GM21786 (cell line): ENCODE results near the gene IL13.
"Not testable (repeated sequence)": the region's sequence is repeated elsewhere in the genome, so short reads cannot be mapped to it uniquely, and the experiment has no call there.

Source experiments
- ATAC-seq: cut with Tn5 transposase; IDR thresholded peaks from one replicate; pipeline ENCODE4 v1.9.1; 2021; ENCODE audit not compliant: unreplicated experiment

Gene IL13

DNA sequence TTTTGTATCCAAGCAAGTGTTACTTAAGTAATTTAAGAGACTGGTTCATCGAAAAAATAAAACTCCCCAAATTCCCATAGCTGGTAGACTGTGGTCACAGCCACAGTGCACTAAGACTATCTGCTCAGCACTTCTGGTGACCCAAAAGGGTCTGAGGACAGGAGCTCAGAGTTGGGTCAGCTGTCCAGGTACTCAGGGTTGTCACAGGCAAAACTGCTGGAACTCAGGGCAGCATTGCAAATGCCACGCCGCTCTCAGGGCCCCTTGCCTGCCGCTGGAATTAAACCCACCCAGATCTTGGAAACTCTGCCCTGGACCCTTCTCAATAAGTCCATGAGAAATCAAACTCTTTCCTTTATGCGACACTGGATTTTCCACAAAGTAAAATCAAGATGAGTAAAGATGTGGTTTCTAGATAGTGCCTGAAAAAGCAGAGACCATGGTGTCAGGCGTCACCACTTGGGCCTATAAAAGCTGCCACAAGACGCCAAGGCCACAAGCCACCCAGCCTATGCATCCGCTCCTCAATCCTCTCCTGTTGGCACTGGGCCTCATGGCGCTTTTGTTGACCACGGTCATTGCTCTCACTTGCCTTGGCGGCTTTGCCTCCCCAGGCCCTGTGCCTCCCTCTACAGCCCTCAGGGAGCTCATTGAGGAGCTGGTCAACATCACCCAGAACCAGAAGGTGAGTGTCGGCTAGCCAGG lies at the start of gene IL13:
TSS of gene IL13 (plus strand) at position 498 of the 705 bp plus-strand sequence. CDS start at position 512, 14 bp downstream.
- no peak for ATAC-seq

DNA sequence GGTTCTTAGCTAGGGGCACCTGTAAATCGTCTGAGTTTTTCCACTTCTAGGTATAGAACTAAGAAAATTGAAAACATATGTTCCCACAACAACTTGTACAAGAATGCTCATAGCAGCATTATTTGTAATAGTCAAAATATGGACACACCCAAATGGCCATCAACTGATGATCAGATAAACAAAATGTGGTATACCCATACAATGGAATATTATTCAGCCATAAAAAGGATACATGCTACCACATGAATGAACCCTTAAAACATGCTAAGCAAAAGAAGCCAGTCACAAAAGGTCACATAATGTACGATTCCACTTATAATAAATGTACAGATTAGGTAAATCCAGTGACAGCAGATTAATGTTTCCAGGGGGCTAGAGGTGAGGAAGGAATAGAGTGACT lies 46.0 kb upstream of the IL13 start:
- ATAC-seq: no peak

DNA sequence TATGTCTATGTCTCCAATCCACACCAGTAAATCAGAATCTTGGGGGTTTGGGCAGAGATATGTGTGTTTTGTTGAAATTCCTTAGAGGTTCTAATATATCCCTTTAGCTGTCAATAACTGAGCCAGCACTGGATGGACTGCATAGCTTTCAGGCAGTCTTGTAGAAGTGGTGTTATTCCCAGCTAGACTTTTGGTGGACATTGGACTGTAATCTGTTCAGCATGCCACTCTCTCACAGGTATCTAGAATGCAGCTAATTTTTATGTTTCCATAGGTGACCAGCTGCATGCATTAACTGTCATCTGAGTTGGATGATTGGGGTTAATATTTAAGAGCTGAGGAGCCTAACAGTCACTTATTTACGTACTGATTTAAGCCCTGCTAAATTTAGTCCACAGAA lies 45.1 kb upstream of the IL13 start:
- no peak for ATAC-seq

DNA sequence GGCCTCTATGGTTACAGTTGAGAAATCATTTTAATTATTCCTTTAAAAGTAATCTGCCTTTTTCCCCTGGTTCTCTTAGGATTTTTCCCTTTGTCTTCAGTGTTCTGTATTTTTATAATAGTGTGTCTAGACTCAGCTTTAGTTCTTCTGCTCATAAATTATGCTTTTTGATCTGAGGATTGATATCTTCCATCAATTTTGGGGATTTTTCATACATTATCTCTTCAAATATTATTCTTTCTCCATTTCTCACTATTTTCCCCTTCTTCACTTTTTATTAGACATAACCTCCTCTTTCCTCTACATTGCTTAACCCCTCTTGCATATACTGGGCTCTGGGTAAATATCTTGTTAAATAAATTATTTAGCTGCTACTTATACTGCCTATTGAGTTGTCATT lies 36.3 kb upstream of the IL13 start:
- ATAC-seq: no peak

DNA sequence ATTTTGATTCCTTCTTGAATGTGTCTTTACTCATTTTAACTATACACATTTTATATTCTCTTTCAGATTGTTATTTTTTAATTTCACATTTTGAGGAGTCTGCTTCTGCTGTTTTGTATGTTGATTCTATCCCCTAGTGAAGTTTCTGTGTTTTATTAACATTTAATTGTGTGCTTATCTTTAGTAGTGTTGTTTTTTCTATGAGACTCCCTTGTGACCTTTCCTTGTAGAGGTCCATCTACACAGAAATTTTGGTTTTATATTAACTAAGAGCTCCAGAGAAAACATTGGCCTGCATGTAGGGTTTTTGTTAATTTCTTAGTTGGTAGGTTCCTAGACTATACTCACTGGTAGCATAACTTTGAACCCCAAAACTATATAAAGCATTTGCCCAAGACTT lies 35.4 kb upstream of the IL13 start:
- no peak for ATAC-seq

DNA sequence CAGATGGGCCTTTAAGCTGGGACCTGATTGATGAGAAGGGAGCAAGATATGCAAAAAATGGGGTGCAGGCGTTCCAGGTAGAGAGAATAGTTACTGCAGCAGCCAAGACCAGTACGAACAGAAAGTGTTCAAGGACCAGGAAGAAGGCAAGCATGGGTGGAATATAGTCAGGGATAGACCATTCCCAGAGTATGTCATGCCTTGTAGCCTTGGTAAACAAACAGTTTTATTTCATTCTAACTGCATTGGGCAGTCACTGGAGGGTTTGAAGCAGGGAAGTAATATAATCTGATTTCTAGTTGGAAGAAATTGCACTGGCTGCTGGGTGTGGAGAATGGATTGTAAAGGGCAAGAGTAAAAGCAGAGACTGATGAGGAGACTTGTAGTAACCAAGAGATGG lies 30.5 kb upstream of the IL13 start:
- ATAC-seq: no peak

DNA sequence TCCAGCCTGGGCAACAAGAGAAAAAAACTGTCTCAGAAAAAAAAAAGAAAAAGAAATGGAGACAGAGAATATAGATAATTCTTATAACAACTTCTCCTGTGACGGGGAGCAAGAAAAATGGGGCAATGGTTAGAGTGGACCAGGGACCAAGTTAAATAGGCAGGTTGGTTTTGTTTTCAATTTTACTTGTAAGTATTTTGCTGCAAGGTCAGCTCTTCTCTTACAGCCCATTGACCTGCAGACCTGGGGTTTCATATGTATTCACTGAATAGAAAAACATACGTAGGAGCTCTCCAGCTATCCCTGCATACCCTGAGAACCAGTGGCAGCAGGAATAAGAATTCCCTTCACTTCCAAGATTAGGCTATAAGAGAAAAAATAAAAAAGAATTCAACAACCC lies 29.2 kb upstream of the IL13 start:
- no peak for ATAC-seq

DNA sequence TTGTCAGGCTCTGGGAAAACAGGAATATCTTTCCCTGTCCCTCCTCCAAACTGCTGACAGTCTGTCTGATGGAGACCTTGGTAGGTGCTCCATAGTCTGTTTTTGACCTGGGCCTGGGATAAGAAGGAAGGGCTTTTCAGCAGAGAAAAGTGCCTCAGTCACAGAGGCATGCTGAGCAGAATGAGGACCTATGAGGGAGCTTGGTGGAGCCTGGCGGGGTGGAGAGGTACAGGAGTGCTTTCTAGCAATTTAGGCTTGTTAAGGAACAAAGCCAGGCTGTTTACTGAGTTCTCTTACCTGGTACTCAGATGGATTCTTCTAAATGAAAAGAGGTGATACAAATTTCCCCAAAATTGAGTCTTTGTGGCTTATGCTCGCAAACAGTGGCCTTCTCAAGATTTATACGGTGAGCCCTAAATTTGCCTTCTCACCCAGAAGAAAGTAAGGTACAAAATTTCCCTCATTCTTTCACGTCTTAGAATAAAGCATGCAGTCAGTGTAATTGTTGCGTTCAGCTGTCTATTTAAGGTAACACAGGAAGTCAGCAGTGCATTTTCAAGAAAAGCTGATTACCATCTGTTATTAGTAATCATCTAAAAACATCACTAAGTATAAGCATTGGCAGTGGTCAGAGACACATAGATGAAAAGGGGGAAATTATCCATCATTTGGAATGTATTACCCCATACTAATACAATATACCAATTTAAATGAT lies 28.6 kb upstream of the IL13 start:
- ATAC-seq: peak; percentile 83

DNA sequence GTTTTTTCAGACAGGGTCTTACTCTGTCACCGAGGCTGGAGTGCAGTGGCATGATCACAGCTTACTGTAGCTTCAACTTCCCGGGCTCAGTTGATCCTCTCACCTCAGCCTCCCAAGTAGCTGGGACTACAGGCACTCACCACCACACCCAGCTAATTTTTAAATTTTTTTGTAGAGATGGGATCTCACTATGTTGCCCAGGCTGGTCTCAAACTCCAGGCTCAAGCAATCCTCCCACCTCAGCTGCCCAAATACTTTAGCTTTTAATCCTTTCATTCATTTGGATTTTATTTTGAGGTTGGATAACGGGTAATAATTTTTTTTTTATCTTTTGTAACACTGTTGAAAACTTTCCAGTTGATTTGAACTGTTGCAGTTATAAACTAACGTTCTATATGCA lies 24.4 kb upstream of the IL13 start:
- ATAC-seq: not testable (repeated sequence)

DNA sequence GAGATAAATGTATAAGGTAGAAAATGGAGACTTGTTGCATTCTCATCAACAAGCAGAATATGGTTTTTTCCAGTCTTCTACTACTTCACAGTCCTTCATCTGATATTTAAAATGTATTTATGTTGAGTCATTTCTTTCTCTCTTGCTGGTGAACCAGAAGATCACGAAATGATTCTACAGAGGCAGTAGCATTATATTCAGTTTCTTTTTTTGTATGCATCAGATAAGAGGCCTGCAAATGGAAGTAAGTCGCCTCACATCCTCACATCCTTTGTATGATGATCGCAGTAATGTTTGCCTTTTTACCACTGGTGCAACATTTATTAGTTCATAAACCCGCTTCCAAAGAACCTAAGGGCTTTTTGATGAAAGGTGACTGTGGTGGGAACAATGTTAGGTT lies 22.1 kb upstream of the IL13 start:
- peak; percentile 32 for ATAC-seq

DNA sequence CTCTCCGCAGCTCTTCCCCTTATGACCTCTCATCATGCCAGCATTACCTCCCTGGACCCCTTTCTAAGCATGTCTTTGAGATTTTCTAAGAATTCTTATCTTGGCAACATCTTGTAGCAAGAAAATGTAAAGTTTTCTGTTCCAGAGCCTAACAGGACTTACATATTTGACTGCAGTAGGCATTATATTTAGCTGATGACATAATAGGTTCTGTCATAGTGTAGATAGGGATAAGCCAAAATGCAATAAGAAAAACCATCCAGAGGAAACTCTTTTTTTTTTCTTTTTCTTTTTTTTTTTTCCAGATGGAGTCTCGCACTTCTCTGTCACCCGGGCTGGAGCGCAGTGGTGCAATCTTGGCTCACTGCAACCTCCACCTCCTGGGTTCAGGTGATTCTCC lies 20.7 kb upstream of the IL13 start:
- ATAC-seq: no peak

DNA sequence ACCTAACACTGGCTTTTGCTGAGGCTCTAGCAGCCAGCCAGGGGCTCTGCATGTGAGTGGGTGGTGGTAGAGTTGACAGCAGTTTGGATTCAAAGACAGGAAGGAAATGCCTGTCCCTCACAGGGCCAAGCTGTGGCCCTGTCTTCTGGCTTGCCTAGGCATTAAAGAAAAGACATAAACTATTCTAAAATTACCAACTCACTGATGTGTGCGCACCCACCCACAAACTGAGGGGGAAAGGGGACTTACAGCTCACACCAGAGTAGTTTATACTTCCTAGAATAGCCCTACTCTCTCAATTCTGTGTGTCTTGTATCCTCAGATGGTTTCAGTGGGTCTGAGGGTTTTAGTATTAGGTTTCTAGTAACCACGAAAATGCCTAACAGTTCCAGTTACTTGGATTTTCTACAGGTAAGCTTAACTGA lies 18.3 kb upstream of the IL13 start:
- ATAC-seq: peak; percentile 67

DNA sequence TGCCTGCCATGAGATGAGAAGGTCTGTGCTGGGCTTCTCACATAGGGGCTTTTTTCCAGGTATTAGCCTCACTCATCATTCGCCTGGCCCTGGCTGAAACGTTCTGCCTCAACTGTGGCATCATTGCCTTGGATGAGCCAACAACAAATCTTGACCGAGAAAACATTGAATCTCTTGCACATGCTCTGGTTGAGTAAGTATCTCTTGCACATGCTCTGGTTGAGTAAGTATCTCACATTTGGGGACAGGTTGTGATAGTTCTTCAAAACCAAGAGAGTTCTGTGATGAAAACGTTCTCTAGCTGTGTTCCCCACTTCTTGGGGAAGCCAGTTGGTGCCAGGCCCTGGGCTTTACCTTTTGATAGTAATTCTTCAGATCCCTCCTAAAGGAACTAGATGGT lies 17.4 kb upstream of the IL13 start:
- peak; percentile 28 for ATAC-seq

DNA sequence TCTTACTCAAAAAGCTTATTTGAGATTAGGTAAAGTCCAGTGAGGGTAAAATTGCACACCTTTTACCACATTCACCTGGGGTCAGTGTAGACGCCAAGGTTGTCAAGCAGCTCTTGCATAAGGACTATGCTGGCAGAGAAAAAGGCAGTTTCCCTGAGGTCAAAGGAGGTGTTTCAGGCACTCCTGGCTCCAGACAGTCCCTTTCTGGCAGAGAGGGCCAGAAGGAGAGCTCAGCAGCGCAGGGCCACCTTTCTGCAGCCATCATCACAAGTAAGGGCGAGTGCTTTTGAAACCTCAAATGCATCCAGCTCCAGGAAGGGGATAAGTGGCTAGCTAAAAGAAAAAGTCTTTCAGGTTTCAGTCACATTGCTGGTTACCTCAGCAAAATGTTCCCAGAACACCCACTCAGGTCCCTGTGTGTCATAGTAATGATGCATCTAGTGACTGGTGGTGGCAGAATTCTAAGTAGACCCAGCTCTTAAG lies 16.7 kb upstream of the IL13 start:
- ATAC-seq: peak; percentile 37

DNA sequence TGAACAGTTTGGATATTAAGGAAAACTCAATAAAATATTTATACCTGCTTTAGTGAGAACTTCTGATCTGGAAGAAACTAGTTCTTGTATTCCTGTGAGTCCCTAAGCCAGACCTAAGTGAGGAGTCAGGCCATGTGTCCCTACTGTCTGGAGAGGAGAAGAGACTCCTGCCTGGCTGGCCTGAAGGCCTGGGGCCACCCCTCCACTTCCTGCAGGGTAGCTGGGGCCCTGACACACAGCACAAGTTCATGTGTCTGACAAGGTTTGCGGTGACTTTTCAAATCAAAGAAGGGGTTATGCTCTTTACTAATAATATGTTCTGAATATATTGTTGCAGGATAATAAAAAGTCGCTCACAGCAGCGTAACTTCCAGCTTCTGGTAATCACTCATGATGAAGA lies 16.1 kb upstream of the IL13 start:
- no peak for ATAC-seq

DNA sequence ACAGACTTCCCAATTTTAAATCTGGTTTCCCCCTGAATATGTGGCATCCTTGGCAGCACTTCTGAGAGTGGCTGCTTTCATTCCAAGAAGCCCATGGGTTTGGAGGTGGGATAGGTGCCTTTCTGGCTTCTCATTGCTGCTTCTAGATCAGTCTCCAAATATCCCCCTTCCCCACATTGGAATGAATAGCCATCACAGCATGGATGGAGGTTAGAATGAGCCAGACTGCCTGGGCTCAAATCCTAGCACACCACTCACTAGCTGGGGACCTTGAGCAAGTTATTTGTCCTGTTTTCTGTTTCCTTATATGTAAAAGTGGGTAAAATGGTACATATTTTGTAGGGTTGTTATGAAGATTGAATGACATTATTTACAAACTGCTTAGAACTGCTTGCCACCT lies 13.8 kb upstream of the IL13 start:
- ATAC-seq: no peak

DNA sequence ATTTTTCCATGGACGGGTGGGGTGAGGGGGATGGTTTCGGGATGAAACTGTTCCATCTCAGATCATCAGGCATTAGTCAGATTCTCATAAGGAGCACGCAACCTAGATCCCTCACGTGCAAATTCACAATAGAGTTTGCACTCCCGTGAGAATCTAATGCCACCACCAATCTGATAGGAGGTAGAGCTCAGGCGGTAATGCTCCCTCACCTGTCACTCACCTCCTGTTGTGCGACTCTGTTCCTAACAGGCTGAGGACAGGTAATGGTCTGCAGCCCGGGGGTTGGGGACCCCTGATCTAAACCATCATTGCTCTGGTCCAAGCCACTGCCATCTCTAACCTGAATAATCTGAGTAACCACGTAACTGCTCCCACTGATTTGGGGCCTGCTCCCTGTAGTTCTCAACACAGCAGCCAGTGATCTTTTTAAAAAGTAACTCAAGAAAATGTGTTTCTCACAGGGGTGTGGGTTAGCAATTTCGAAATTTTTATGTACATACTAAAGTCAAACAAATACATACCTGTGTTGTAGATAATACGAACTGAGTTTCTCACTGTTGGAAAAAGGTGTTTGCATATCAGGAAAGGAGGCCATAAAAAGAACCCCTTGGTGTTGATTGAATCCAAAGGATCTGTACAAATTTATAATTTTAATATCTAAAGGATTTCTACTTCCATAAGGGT lies 11.2 kb upstream of the IL13 start:
- ATAC-seq: no peak

DNA sequence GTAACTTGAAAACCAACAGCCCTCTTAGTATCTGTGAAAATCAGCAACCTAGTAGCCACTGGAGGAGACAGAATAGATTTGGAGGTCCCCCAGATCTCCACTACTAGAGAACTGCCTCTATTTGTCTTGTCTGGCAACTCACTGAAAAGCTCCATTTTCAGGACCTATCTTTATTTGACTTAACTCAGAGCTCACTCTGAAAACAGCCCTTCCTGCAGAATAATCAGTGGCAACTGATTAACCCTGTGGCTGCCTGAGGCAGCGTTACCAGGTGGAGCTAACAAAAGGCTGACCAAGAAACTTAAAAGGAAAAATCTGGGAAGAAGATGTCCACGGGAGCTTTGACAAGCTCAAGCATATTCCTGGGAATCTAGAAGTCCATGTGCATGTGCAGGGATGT lies 10.5 kb upstream of the IL13 start:
- ATAC-seq: no peak

DNA sequence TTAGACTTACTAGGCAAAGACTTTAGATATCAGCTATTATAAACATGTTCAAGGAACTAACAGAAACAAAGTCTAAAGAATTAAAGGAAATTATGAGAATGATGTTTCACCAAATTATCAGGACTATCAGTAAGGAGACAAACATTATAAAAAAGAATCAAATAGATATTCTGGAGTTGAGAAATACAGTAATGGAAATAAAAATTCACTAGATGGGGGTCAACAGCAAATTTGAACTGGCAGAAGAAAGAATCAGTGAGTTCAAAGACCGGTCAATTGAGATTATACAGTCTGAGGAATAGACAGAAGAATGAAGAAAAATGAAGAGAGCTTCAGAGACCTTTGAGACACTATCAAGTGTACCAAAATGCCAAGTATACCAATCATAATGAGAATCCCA lies 9.6 kb upstream of the IL13 start:
- ATAC-seq: no peak

DNA sequence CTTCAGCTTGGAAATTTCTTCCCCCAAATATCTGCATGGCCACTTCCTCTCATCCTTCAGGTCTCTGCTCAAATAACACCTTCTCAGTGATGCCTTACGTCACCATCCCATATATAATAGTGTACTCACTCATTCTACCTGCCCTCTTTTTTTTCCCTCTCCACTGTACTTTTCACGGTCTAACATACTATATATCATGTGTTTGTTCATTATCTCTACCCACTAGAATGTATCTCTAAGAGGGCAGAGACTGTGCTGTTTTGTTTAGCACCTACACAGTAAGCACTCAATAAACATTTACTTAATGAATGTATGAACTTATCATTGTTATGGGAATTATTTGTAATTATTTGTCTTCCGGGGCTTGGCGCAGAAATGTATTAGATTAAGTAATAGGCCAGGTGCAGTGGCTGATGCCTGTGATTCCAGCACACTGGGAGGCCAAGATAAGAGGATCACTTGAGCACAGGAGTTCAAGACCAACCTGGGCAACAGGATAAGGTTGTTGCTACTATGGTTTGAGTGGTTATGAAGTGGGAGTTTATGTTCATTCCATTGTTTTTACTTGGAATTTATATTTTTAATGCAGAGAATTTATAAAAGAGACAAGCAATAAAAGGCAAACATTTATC lies 6.0 kb upstream of the IL13 start:
- ATAC-seq: no peak

DNA sequence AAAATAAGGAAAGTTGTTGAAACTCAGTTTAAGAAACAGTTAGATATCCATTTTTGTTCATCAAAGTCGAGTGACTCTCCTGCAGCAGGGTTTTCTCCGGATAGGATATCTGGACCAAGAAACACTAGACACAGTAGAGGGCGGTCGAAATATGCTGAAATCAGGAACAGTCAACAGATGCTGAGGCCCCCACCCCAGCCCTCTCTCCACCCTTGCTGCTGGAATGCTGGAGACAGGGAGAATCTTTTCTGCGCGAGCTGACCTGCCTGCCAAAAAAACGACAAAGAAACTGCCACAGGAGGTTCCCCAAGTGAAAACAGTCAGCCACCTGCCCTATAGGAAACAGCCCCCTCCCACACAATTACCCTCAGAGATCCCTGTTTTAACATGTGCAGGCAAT lies 4.3 kb upstream of the IL13 start:
- ATAC-seq: no peak
